Effector memory CD4-positive, alpha-beta T cell (primary cell): ENCODE data around the gene CMTM4.
A peak's percentile ranks its signal among the peaks of the same experiment; 100 is the strongest.

ENCODE experiments used
- DNase-seq, 3 donors: peaks; one replicate each; pipeline ENCODE4 v3.0.0-alpha.2; 2020
- H3K27ac ChIP-seq: 2 replicates; pipeline ENCODE4 v1.7.0; 2013; ENCODE audit warnings: mild to moderate bottlenecking, low read length, moderate library complexity; ENCODE audit not compliant: insufficient read depth, poor library complexity, severe bottlenecking
- H3K27me3 ChIP-seq: replicated peaks from 2 replicates; pipeline ENCODE4 v1.7.0; 2013; ENCODE audit warnings: mild to moderate bottlenecking, low read length; ENCODE audit not compliant: insufficient read depth, control insufficient read depth, poor library complexity, severe bottlenecking
- H3K36me3 ChIP-seq: 2 replicates; pipeline ENCODE4 v1.7.0; 2013; ENCODE audit warnings: mild to moderate bottlenecking, low read length, moderate library complexity; ENCODE audit not compliant: control insufficient read depth, insufficient read depth
- H3K4me1 ChIP-seq: 2 replicates; pipeline ENCODE4 v1.7.0; 2013; ENCODE audit warnings: low read length, mild to moderate bottlenecking; ENCODE audit not compliant: control insufficient read depth, insufficient read depth, poor library complexity, severe bottlenecking
- H3K4me3 ChIP-seq: 2 replicates; pipeline ENCODE4 v1.7.0; 2013; ENCODE audit warnings: low read length, low read depth, mild to moderate bottlenecking; ENCODE audit not compliant: insufficient read depth, poor library complexity, severe bottlenecking
- H3K9me3 ChIP-seq: 2 replicates; pipeline ENCODE4 v1.7.0; 2013; ENCODE audit warnings: mild to moderate bottlenecking, low read length, moderate library complexity; ENCODE audit not compliant: control insufficient read depth

The CMTM4 gene

GRCh38 chr16:66608241-66609138 is 88.1 kb downstream of the CMTM4 start:
- Histone ChIP-seq H3K4me3 (no peak overlapping the region), H3K4me1 (peaks cover 20% of the 10 kb centered on the region), H3K9me3 (no peaks in the 10 kb centered on the region), H3K36me3 (peaks cover 42% of the 10 kb centered on the region), H3K27me3 (no peaks in the 10 kb centered on the region), H3K27ac (no peak overlapping the region)
- peak; percentile 57 to 67 (median 65) for DNase-seq

- H3K9me3 ChIP-seq: no peaks in the 10 kb centered on the region
- peak overlapping the region; percentile 85 for H3K4me3 ChIP-seq
- peaks cover 22% of the 10 kb centered on the region for H3K36me3 ChIP-seq
- H3K27me3 ChIP-seq: no peaks in the 10 kb centered on the region
- peaks cover 20% of the 10 kb centered on the region for H3K4me1 ChIP-seq
- H3K27ac ChIP-seq: peak overlapping the region; percentile 79
- no peak for DNase-seq
Measured at GRCh38 chr16:66605979-66606751, 90.4 kb downstream of the CMTM4 start.

DNA sequence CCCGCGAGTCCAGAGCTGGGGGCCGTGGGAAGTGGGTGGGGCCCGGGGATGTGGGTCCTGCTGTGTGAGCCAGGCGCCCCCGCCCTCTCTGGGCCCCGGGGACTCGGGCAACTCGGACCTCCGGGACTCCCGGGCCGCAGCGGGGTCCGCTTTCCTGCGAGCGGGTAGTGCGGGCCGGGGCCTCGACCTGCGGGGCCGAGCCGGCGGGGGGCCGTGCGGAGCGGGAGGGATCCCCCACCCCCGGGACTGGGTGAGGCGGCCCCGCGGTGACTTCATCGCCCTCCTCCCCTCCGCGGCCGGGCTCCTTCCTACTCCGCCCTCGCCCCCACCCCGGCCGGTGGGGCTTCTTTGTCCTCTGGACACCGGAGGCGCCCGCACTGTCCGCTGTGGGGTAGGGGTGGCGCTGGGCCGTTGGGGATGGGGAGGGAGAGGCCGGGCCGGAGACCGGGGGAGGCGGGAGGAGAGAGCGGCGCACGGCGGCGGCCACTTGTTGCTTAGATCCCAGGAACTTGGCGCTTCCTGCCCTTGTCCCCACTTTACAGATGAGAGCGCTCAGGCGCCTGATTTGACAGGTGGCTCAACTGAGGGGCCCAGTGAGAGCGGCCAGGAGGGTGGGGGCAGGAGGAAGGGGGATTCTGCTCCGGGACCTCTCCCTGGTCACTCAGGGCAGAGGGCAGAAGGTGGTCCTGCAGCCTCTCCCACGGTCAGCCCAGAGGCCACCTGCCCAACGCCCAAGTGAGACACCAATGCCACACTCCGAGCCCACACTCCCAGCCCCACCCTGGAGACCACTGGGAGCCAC is 91.2 kb downstream of the CMTM4 start:
- no peaks in the 10 kb centered on the region for H3K27me3 ChIP-seq
- no peaks in the 10 kb centered on the region for H3K9me3 ChIP-seq
- peak; percentile 5 to 29 (median 19) for DNase-seq
- peak overlapping the region; percentile 79 for H3K27ac ChIP-seq
- peaks cover 20% of the 10 kb centered on the region for H3K4me1 ChIP-seq
- peak overlapping the region; percentile 85 for H3K4me3 ChIP-seq
- H3K36me3 ChIP-seq: peaks cover 16% of the 10 kb centered on the region

GRCh38 chr16:66604376-66605176 is 92.0 kb downstream of the CMTM4 start, which contains the start of gene CMTM3:
Gene CMTM3, plus strand, starts transcription at chr16:66604704. Its CDS starts 102 bp downstream, at chr16:66604806.
- no peaks in the 10 kb centered on the region for H3K9me3 ChIP-seq
- H3K36me3 ChIP-seq: peaks cover 8% of the 10 kb centered on the region
- H3K4me1 ChIP-seq: peaks cover 20% of the 10 kb centered on the region
- no peaks in the 10 kb centered on the region for H3K27me3 ChIP-seq
- peak within 1 kb of the TSS; percentile 79 for H3K27ac ChIP-seq
- H3K4me3 ChIP-seq: peak within 1 kb of the TSS; percentile 85
- peak; percentile 32 to 56 (median 46) for DNase-seq

GRCh38 chr16:66603537-66604375 is 92.8 kb downstream of the CMTM4 start:
- Histone ChIP-seq H3K9me3 (no peaks in the 10 kb centered on the region), H3K27me3 (no peaks in the 10 kb centered on the region), H3K4me1 (peaks cover 20% of the 10 kb centered on the region), H3K36me3 (no peaks in the 10 kb centered on the region), H3K4me3 (peak overlapping the region; percentile 85), H3K27ac (peak overlapping the region; percentile 79)
- DNase-seq: peak; percentile 65 to 67 (median 65)

DNA sequence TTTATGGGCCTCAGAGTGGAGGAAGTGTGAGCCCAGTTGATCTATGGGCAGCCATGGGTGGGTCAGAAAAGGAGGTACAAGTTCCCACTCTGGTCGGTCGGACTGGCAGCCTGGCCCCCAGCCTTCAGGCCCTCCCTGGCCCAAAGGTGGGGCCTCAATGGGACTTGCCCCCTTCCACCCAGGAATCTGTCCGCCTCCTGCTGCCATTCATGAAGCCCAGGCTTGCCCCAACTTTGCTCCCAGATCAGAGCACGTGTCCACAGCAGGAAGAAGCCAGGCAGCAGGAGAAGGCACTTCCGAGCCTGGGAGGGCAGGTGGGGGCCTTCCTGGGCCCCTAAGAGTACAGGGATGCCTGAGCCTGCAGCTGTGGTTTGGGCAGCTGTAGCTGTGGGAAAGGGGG is 95.1 kb downstream of the CMTM4 start:
- no peak for DNase-seq
- H3K4me1 ChIP-seq: peaks cover 14% of the 10 kb centered on the region
- no peaks in the 10 kb centered on the region for H3K36me3 ChIP-seq

GRCh38 chr16:66600477-66600876 is 96.1 kb downstream of the CMTM4 start:
- no peaks in the 10 kb centered on the region for H3K36me3 ChIP-seq
- no peak for DNase-seq
- no peaks in the 10 kb centered on the region for H3K27me3 ChIP-seq
- H3K4me1 ChIP-seq: peaks cover 4% of the 10 kb centered on the region
- H3K9me3 ChIP-seq: no peaks in the 10 kb centered on the region
- no peak overlapping the region for H3K27ac ChIP-seq
- no peak overlapping the region for H3K4me3 ChIP-seq

More for the DNA sequence above, 95.1 kb downstream of the CMTM4 start:
- Histone ChIP-seq H3K9me3 (no peaks in the 10 kb centered on the region), H3K27me3 (no peaks in the 10 kb centered on the region), H3K27ac (no peak overlapping the region), H3K4me3 (no peak overlapping the region)

DNA sequence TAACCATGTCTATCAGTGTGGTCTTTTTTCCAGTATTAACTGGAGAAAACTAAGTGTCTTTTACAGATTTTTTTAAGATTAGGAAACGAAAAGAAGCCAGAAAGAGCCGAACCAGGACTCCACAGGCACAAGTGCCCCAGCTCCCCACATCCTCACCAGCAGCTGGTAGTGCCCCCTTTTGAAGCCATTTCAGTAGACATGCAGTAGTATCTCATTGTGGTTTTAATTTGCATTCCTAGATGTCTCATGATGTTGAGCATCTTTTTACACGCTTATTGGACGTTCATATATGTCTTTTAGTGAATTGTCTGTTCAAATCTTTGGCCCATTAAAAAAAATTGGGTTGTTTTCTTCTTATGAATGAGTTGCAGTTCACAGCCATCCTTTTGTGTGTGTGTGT is 96.8 kb downstream of the CMTM4 start:
- H3K4me1 ChIP-seq: peaks cover 3% of the 10 kb centered on the region
- H3K9me3 ChIP-seq: no peaks in the 10 kb centered on the region
- H3K27me3 ChIP-seq: no peaks in the 10 kb centered on the region
- no peaks in the 10 kb centered on the region for H3K36me3 ChIP-seq
- no peak for DNase-seq
- no peak overlapping the region for H3K27ac ChIP-seq
- H3K4me3 ChIP-seq: no peak overlapping the region
